ENCODE results near the gene HNMT. TPM values are rescaled to one million over a fixed set of nuclear protein-coding genes. Genes with fewer than 3 reads are reported as not detected.

HNMT gene
- total and polyA plus RNA-seq, 2 of the 13 experiments (the other 11 are each of a cell fraction or from before 2014, with no cell fraction given) = 279 to 309 TPM

- Histone ChIP-seq H3K4me2 (ENCODE audit: low read depth, low read length) (no peak overlapping the region), H3K79me2 (ENCODE audit: insufficient read depth, low read length) (no peaks in the 10 kb centered on the region), H3K27me3 (ENCODE audit: control insufficient read depth in 1 of 2, insufficient read depth in 2 of 2, low read length in 2 of 2) (no peaks in the 10 kb centered on the region; a peak in 1 of 5 replicates), H2AFZ (ENCODE audit: low read length) (no peak overlapping the region), H3K36me3 (replicated peaks in 1 of 2; ENCODE audit: control insufficient read depth in 1 of 2, insufficient read depth in 2 of 2, low read length in 2 of 2) (no peaks in the 10 kb centered on the region), H3K27ac (ENCODE audit: extremely low read length, insufficient read depth, low read length) (no peak overlapping the region), H3K4me3 (replicated peaks in 1 of 3; ENCODE audit: insufficient read depth in 1 of 3, low read depth in 2 of 3, low read length in 3 of 3) (no peak overlapping the region), H3K9ac (ENCODE audit: insufficient read depth, low read depth, low read length) (no peak overlapping the region), H4K20me1 (ENCODE audit: insufficient read depth, low read length) (no peaks in the 10 kb centered on the region), H3K4me1 (ENCODE audit: insufficient read depth, low read length) (no peaks in the 10 kb centered on the region), H3K9me3 (ENCODE audit: low read length) (no peaks in the 10 kb centered on the region)
- ChIA-PET POLR2A (no interaction called here), CTCF (ENCODE audit: low intra/inter-chr PET ratio, low total read pairs) (no interaction called here)
- no peak for TF ChIP-seq NCOA1 (CRISPR knock-in tag; IDR thresholded peaks at IDR 0.05)
- WGBS (ENCODE audit: low lambda C conversion rate) = 93% methylated on average over 4 of the region's 4 CpGs
- ATAC-seq (no peak), FAIRE-seq (no peak), DNase-seq (ENCODE audit: low spot score) (no peak)
- intact Hi-C loops (cut with micrococcal nuclease; ENCODE audit: unreplicated experiment) = no loop called here
- in situ Hi-C loops (cut with HindIII; ENCODE audit: extremely low pct_ligation_motif_present, low pct_unique_long_range_greater_than_20kb) = no loop called here
- BruUV-seq (replicated peaks) = no TSS peak
These were observed 59.0 kb downstream of the HNMT start for GRCh38 chr2:138023298-138023697.

- POLR2A ChIA-PET = no interaction called here
- intact Hi-C loops (cut with micrococcal nuclease; ENCODE audit: unreplicated experiment) (no loop called here), in situ Hi-C loops (cut with HindIII; ENCODE audit: extremely low pct_ligation_motif_present, low pct_unique_long_range_greater_than_20kb) (no loop called here)
- no peaks in the 10 kb centered on the region; a peak in 1 of 5 replicates for H3K27me3 ChIP-seq (ENCODE audit: control insufficient read depth in 1 of 2, insufficient read depth in 2 of 2, low read length in 2 of 2)
- H3K36me3 ChIP-seq (replicated peaks in 1 of 2; ENCODE audit: control insufficient read depth in 1 of 2, insufficient read depth in 2 of 2, low read length in 2 of 2) = no peaks in the 10 kb centered on the region
- H3K79me2 ChIP-seq (ENCODE audit: insufficient read depth, low read length) = no peaks in the 10 kb centered on the region
- H3K9ac ChIP-seq (ENCODE audit: insufficient read depth, low read depth, low read length) = no peak overlapping the region
- H3K27ac ChIP-seq (ENCODE audit: extremely low read length, insufficient read depth, low read length) = no peak overlapping the region
- H4K20me1 ChIP-seq (ENCODE audit: insufficient read depth, low read length) = no peaks in the 10 kb centered on the region
- no peak overlapping the region for H2AFZ ChIP-seq (ENCODE audit: low read length)
- no peak for DNase-seq (ENCODE audit: low spot score)
- ATAC-seq = no peak
- H3K4me1 ChIP-seq (ENCODE audit: insufficient read depth, low read length) = no peaks in the 10 kb centered on the region
- H3K9me3 ChIP-seq (ENCODE audit: low read length) = no peaks in the 10 kb centered on the region
- H3K4me3 ChIP-seq (replicated peaks in 1 of 3; ENCODE audit: insufficient read depth in 1 of 3, low read depth in 2 of 3, low read length in 3 of 3) = no peak overlapping the region
- CTCF ChIA-PET (ENCODE audit: low intra/inter-chr PET ratio, low total read pairs) = no interaction called here
- no peak overlapping the region for H3K4me2 ChIP-seq (ENCODE audit: low read depth, low read length)
- 19% methylated on average over 2 of the region's 2 CpGs for WGBS (ENCODE audit: low lambda C conversion rate)
- BruUV-seq (replicated peaks) = no TSS peak
- FAIRE-seq = no peak
- TF ChIP-seq NR2F1 (CRISPR knock-in tag; IDR thresholded peaks at IDR 0.05) (no peak), SAP130 (CRISPR knock-in tag; IDR thresholded peaks at IDR 0.05; ENCODE audit: low read depth) (no peak), ZNF615 (CRISPR knock-in tag; IDR thresholded peaks at IDR 0.05; ENCODE audit: borderline replicate concordance) (no peak), PHF8 (CRISPR knock-in tag; IDR thresholded peaks at IDR 0.05) (no peak), ZNF558 (CRISPR knock-in tag; IDR thresholded peaks at IDR 0.05; ENCODE audit: borderline replicate concordance) (no peak), ETS1 (CRISPR knock-in tag; IDR thresholded peaks at IDR 0.05) (no peak), ZBTB3 (CRISPR knock-in tag; IDR thresholded peaks at IDR 0.05; ENCODE audit: borderline replicate concordance, low read depth) (no peak), RXRB (CRISPR knock-in tag; IDR thresholded peaks at IDR 0.05; ENCODE audit: borderline replicate concordance) (no peak), ZBTB8A (CRISPR knock-in tag; IDR thresholded peaks at IDR 0.05; ENCODE audit: borderline replicate concordance, low read depth) (no peak)
- TF ChIP-seq, protein P1, sequence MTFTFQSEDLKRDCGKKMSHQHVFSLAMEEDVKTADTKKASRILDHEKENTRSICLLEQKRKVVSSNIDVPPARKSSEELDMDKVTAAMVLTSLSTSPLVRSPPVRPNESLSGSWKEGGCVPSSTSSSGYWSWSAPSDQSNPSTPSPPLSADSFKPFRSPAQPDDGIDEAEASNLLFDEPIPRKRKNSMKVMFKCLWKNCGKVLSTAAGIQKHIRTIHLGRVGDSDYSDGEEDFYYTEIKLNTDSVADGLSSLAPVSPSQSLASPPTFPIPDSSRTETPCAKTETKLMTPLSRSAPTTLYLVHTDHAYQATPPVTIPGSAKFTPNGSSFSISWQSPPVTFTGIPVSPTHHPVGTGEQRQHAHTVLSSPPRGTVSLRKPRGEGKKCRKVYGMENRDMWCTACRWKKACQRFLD (CRISPR knock-in tag; IDR thresholded peaks at IDR 0.05; ENCODE audit: borderline replicate concordance) = no peak
- TF ChIP-seq, protein P2, sequence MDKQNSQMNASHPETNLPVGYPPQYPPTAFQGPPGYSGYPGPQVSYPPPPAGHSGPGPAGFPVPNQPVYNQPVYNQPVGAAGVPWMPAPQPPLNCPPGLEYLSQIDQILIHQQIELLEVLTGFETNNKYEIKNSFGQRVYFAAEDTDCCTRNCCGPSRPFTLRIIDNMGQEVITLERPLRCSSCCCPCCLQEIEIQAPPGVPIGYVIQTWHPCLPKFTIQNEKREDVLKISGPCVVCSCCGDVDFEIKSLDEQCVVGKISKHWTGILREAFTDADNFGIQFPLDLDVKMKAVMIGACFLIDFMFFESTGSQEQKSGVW (CRISPR knock-in tag; IDR thresholded peaks at IDR 0.05; ENCODE audit: borderline replicate concordance) = no peak
These were observed 59.7 kb downstream of the HNMT start for GRCh38 chr2:138023976-138024375.

Data from HepG2 (cell line).